ENCODE data around the gene RPL19.
"Not testable (repeated sequence)": the region's sequence is repeated elsewhere in the genome, so short reads cannot be mapped to it uniquely, and the experiment has no call there.

Gene RPL19

GRCh38 chr17:39238311-39238972, 38.4 kb downstream of the RPL19 start:
- H3K27ac ChIP-seq (ENCODE audit: low read depth, low read length) = no peak overlapping the region
- H3K4me3 ChIP-seq (ENCODE audit: low read depth, low read length) = no peak overlapping the region
- H3K4me1 ChIP-seq (ENCODE audit: control insufficient read depth, insufficient read depth, low read length) = no peaks in the 10 kb centered on the region

DNA sequence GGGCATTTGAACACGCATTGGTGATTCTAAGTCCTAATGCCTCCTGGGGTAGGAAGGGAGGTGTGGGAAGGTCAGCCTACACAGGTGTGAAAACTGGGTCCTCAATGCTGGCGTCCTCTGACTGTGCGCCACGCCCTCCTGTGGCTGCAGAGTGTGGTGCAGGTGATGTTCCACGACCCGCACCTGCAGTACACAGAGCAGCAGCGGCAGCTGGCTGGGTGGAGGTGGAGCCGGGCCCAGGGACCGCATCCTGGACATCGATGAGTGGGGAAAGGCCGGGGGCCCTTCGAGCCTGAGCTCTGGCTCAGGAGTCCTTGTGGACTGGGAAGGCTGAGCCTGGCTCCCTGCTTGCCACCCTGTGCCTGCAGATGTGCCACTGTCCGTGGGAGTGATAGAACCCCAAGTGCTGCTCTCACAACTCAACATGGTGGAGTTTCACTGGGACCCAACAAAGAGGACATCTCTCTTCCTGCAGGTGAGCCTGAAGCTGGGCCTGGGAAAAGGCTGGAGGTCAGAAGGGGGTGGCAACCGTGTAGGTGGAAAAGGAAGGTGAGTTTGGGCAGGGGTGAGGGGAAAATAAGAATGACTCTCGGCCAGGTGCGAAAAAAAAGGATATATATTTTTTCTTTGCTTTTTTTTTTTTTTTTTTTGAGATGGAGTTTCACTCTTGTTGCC, 39.7 kb downstream of the RPL19 start:
- no peaks in the 10 kb centered on the region for H3K27me3 ChIP-seq (ENCODE audit: control insufficient read depth, insufficient read depth, low read length)
- peaks cover 8% of the 10 kb centered on the region; the same call in 1 of the 2 replicates for H3K4me1 ChIP-seq (ENCODE audit: control insufficient read depth, insufficient read depth, low read length)
- no peak overlapping the region for H3K9ac ChIP-seq (ENCODE audit: low read depth, low read length)
- H3K9me3 ChIP-seq (ENCODE audit: control insufficient read depth, insufficient read depth, low read length) = no peaks in the 10 kb centered on the region
- H3K4me3 ChIP-seq (ENCODE audit: low read depth, low read length) = no peak overlapping the region
- no peak overlapping the region for H3K27ac ChIP-seq (ENCODE audit: low read depth, low read length)
- no peaks in the 10 kb centered on the region for H3K36me3 ChIP-seq (ENCODE audit: control insufficient read depth, insufficient read depth, low read length)

More at GRCh38 chr17:39238311-39238972, 38.4 kb downstream of the RPL19 start:
- H3K36me3 ChIP-seq (ENCODE audit: control insufficient read depth, insufficient read depth, low read length) = no peaks in the 10 kb centered on the region
- H3K9me3 ChIP-seq (ENCODE audit: control insufficient read depth, insufficient read depth, low read length) = no peaks in the 10 kb centered on the region
- no peaks in the 10 kb centered on the region for H3K27me3 ChIP-seq (ENCODE audit: control insufficient read depth, insufficient read depth, low read length)
- no peak overlapping the region for H3K9ac ChIP-seq (ENCODE audit: low read depth, low read length)

DNA sequence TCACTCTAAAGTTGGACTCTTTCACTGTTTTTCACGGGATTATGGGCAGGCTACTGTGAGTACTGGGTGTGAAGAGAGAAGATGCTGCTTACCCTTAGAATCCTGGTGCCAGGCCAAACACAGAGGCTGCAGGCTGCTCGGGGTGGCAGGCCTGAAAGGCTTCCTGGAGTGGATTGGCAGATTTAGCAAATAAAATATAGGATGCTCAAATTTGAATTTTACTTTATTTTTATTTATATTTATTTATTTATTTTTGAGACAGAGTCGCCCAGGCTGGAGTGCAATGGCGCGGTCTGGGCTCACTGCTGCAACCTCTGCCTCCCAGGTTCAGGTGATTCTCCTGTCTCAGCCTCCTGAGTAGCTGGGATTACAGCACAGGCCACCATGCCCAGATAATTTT, 40.5 kb downstream of the RPL19 start:
- no peaks in the 10 kb centered on the region for H3K9me3 ChIP-seq (ENCODE audit: control insufficient read depth, insufficient read depth, low read length)
- no peaks in the 10 kb centered on the region for H3K27me3 ChIP-seq (ENCODE audit: control insufficient read depth, insufficient read depth, low read length)
- no peak overlapping the region for H3K4me3 ChIP-seq (ENCODE audit: low read depth, low read length)
- no peak overlapping the region for H3K27ac ChIP-seq (ENCODE audit: low read depth, low read length)
- H3K9ac ChIP-seq (ENCODE audit: low read depth, low read length) = no peak overlapping the region
- no peaks in the 10 kb centered on the region for H3K36me3 ChIP-seq (ENCODE audit: control insufficient read depth, insufficient read depth, low read length)
- peaks cover 8% of the 10 kb centered on the region; the same call in 1 of the 2 replicates for H3K4me1 ChIP-seq (ENCODE audit: control insufficient read depth, insufficient read depth, low read length)

DNA sequence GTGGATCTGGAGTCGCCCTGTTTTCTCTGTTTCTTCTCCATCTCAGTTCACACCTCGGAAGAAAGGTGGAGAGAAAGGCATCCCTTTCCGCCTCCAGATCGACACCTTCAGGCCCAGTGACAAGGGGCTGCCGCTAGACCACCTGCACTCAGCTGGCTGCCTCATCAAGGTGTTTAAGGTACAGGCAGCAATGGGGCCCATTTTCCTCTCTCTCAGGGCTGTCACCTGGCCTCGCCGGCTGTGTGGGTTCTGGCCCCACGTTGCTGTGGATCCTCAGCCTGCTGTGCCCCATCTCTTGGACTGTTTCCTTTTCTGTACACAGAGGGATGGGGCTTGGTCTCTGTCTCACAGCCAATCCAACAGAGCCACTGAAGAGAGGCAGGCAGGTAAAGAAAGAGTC, 43.1 kb downstream of the RPL19 start:
- no peaks in the 10 kb centered on the region for H3K27me3 ChIP-seq (ENCODE audit: control insufficient read depth, insufficient read depth, low read length)
- H3K4me3 ChIP-seq (ENCODE audit: low read depth, low read length) = no peak overlapping the region
- no peaks in the 10 kb centered on the region for H3K9me3 ChIP-seq (ENCODE audit: control insufficient read depth, insufficient read depth, low read length)
- no peak overlapping the region for H3K9ac ChIP-seq (ENCODE audit: low read depth, low read length)
- H3K36me3 ChIP-seq (ENCODE audit: control insufficient read depth, insufficient read depth, low read length) = no peaks in the 10 kb centered on the region
- peaks cover 8% of the 10 kb centered on the region; the same call in 1 of the 2 replicates for H3K4me1 ChIP-seq (ENCODE audit: control insufficient read depth, insufficient read depth, low read length)
- H3K27ac ChIP-seq (ENCODE audit: low read depth, low read length) = no peak overlapping the region

- H3K4me3 ChIP-seq (ENCODE audit: low read depth, low read length) = no peak overlapping the region
- no peak overlapping the region for H3K27ac ChIP-seq (ENCODE audit: low read depth, low read length)
- no peaks in the 10 kb centered on the region for H3K9me3 ChIP-seq (ENCODE audit: control insufficient read depth, insufficient read depth, low read length)
- no peaks in the 10 kb centered on the region for H3K27me3 ChIP-seq (ENCODE audit: control insufficient read depth, insufficient read depth, low read length)
- H3K36me3 ChIP-seq (ENCODE audit: control insufficient read depth, insufficient read depth, low read length) = no peaks in the 10 kb centered on the region
- H3K4me1 ChIP-seq (ENCODE audit: control insufficient read depth, insufficient read depth, low read length) = peaks cover 8% of the 10 kb centered on the region; the same call in 1 of the 2 replicates
- H3K9ac ChIP-seq (ENCODE audit: low read depth, low read length) = no peak overlapping the region
These were observed 44.0 kb downstream of the RPL19 start for GRCh38 chr17:39244016-39244599.

GRCh38 chr17:39244600-39245570, 44.8 kb downstream of the RPL19 start:
- no peak overlapping the region for H3K9ac ChIP-seq (ENCODE audit: low read depth, low read length)
- H3K4me1 ChIP-seq (ENCODE audit: control insufficient read depth, insufficient read depth, low read length) = peaks cover 8% of the 10 kb centered on the region; the same call in 1 of the 2 replicates
- H3K27ac ChIP-seq (ENCODE audit: low read depth, low read length) = no peak overlapping the region
- H3K9me3 ChIP-seq (ENCODE audit: control insufficient read depth, insufficient read depth, low read length) = no peaks in the 10 kb centered on the region
- H3K27me3 ChIP-seq (ENCODE audit: control insufficient read depth, insufficient read depth, low read length) = no peaks in the 10 kb centered on the region
- no peaks in the 10 kb centered on the region for H3K36me3 ChIP-seq (ENCODE audit: control insufficient read depth, insufficient read depth, low read length)
- H3K4me3 ChIP-seq (ENCODE audit: low read depth, low read length) = no peak overlapping the region

- no peak overlapping the region for H3K27ac ChIP-seq (ENCODE audit: low read depth, low read length)
- H3K9ac ChIP-seq (ENCODE audit: low read depth, low read length) = no peak overlapping the region
- no peaks in the 10 kb centered on the region for H3K27me3 ChIP-seq (ENCODE audit: control insufficient read depth, insufficient read depth, low read length)
- no peaks in the 10 kb centered on the region for H3K36me3 ChIP-seq (ENCODE audit: control insufficient read depth, insufficient read depth, low read length)
- H3K9me3 ChIP-seq (ENCODE audit: control insufficient read depth, insufficient read depth, low read length) = no peaks in the 10 kb centered on the region
- no peak overlapping the region for H3K4me3 ChIP-seq (ENCODE audit: low read depth, low read length)
- peaks cover 8% of the 10 kb centered on the region; the same call in 1 of the 2 replicates for H3K4me1 ChIP-seq (ENCODE audit: control insufficient read depth, insufficient read depth, low read length)
These were observed 46.2 kb downstream of the RPL19 start for GRCh38 chr17:39246274-39246673.

GRCh38 chr17:39250076-39250475, 50.0 kb downstream of the RPL19 start:
- not testable (repeated sequence) for H3K9ac ChIP-seq (ENCODE audit: low read depth, low read length); H3K4me1 ChIP-seq (ENCODE audit: control insufficient read depth, insufficient read depth, low read length); H3K36me3 ChIP-seq (ENCODE audit: control insufficient read depth, insufficient read depth, low read length); H3K27ac ChIP-seq (ENCODE audit: low read depth, low read length); H3K9me3 ChIP-seq (ENCODE audit: control insufficient read depth, insufficient read depth, low read length); H3K27me3 ChIP-seq (ENCODE audit: control insufficient read depth, insufficient read depth, low read length); H3K4me3 ChIP-seq (ENCODE audit: low read depth, low read length)

- Histone ChIP-seq H3K4me1 (ENCODE audit: control insufficient read depth, insufficient read depth, low read length) (no peaks in the 10 kb centered on the region), H3K9me3 (ENCODE audit: control insufficient read depth, insufficient read depth, low read length) (no peaks in the 10 kb centered on the region), H3K36me3 (ENCODE audit: control insufficient read depth, insufficient read depth, low read length) (no peaks in the 10 kb centered on the region), H3K27ac (ENCODE audit: low read depth, low read length) (no peak overlapping the region), H3K27me3 (ENCODE audit: control insufficient read depth, insufficient read depth, low read length) (no peaks in the 10 kb centered on the region), H3K4me3 (ENCODE audit: low read depth, low read length) (no peak overlapping the region), H3K9ac (ENCODE audit: low read depth, low read length) (no peak overlapping the region)
These were observed 51.9 kb downstream of the RPL19 start for GRCh38 chr17:39251997-39252396.

- Histone ChIP-seq H3K27ac (ENCODE audit: low read depth, low read length) (no peak overlapping the region), H3K4me3 (ENCODE audit: low read depth, low read length) (no peak overlapping the region), H3K9me3 (ENCODE audit: control insufficient read depth, insufficient read depth, low read length) (no peaks in the 10 kb centered on the region), H3K9ac (ENCODE audit: low read depth, low read length) (no peak overlapping the region), H3K4me1 (ENCODE audit: control insufficient read depth, insufficient read depth, low read length) (no peaks in the 10 kb centered on the region), H3K27me3 (ENCODE audit: control insufficient read depth, insufficient read depth, low read length) (no peaks in the 10 kb centered on the region), H3K36me3 (ENCODE audit: control insufficient read depth, insufficient read depth, low read length) (no peaks in the 10 kb centered on the region)
These were observed 52.8 kb downstream of the RPL19 start for GRCh38 chr17:39252788-39253460.

All from HUES48 (cell line).